OCI-LY1 (cell line): ENCODE results near the gene PRKCE.

Experiments
- CTCF ChIP-seq: fragments of 200-600 bp; sonication (generic), shearing (Covaris generic); IDR thresholded peaks from 2 replicates; pipeline ENCODE4 v1.5.1; 2017; ENCODE audit warnings: mild to moderate bottlenecking, antibody characterized with exemption, low read length, moderate library complexity, mixed read lengths
- EZH2 ChIP-seq: fragments of 200-600 bp; sonication (generic), shearing (Covaris generic); IDR thresholded peaks from 2 replicates; pipeline ENCODE4 v1.8.0; 2017; ENCODE audit warnings: borderline replicate concordance, mixed run types, mild to moderate bottlenecking, antibody characterized with exemption, low read length, moderate library complexity, mixed read lengths

GRCh38 chr2:45654250-45654649, 2.8 kb downstream of the PRKCE start:
- TF ChIP-seq CTCF (no peak), EZH2 (no peak)
